H9 (cell line): Measurements from ENCODE around the gene SLC7A5. TPM values are rescaled to one million over a fixed set of nuclear protein-coding genes. Genes with fewer than 3 reads are reported as not detected.

Experiments
- DNase-seq: peaks from one replicate; pipeline ENCODE4 v3.0.0-alpha.2; 2017
- H2AFZ ChIP-seq: one replicate; pipeline ENCODE4 v1.6.1; 2013; ENCODE audit warnings: mild to moderate bottlenecking, low read length, control low read depth, moderate library complexity
- H2AK5ac ChIP-seq: 2 replicates; pipeline ENCODE4 v1.6.1; 2013; ENCODE audit warnings: low read length, control low read depth, mixed read lengths; ENCODE audit not compliant: insufficient read length
- H2BK120ac ChIP-seq: one replicate; pipeline ENCODE4 v1.6.1; 2013; ENCODE audit warnings: low read depth, mild to moderate bottlenecking, low read length, control low read depth, inconsistent platforms; ENCODE audit not compliant: poor library complexity, severe bottlenecking
- H2BK12ac ChIP-seq: 2 replicates; pipeline ENCODE4 v1.6.1; 2013; ENCODE audit warnings: low read length, control low read depth, mixed read lengths, low read depth; ENCODE audit not compliant: insufficient read length
- H2BK15ac ChIP-seq: 2 replicates; pipeline ENCODE4 v1.6.1; 2013; ENCODE audit warnings: low read depth, low read length, control low read depth
- H2BK20ac ChIP-seq: one replicate; pipeline ENCODE4 v1.6.1; 2013; ENCODE audit warnings: low read depth, mild to moderate bottlenecking, low read length, control low read depth, inconsistent platforms; ENCODE audit not compliant: poor library complexity, severe bottlenecking
- H2BK5ac ChIP-seq: 2 replicates; pipeline ENCODE4 v1.6.1; 2013; ENCODE audit warnings: low read length, control low read depth, mixed read lengths; ENCODE audit not compliant: insufficient read length
- H3K14ac ChIP-seq: 2 replicates; pipeline ENCODE4 v1.6.1; 2013; ENCODE audit warnings: low read length, control low read depth; ENCODE audit not compliant: insufficient read depth
- H3K18ac ChIP-seq: 2 replicates; pipeline ENCODE4 v1.6.1; 2013; ENCODE audit warnings: low read depth, mild to moderate bottlenecking, mixed read lengths, low read length, control low read depth; ENCODE audit not compliant: insufficient read length
- H3K23ac ChIP-seq: 2 replicates; pipeline ENCODE4 v1.6.1; 2013; ENCODE audit warnings: low read length, control low read depth, mixed read lengths, low read depth; ENCODE audit not compliant: insufficient read length
- H3K23me2 ChIP-seq: 2 replicates; pipeline ENCODE4 v1.6.1; 2013; ENCODE audit warnings: low read depth, mild to moderate bottlenecking, mixed read lengths, low read length, control low read depth; ENCODE audit not compliant: insufficient read length, poor library complexity, severe bottlenecking
- H3K27ac ChIP-seq: 2 replicates; pipeline ENCODE4 v1.5.1; 2013; ENCODE audit warnings: low read length, control low read depth, mixed read lengths, low read depth; ENCODE audit not compliant: insufficient read length
- H3K27me3 ChIP-seq: 2 replicates; pipeline ENCODE4 v1.6.1; 2013; ENCODE audit warnings: low read length, control low read depth, inconsistent platforms; ENCODE audit not compliant: insufficient read depth
- H3K4ac ChIP-seq: 2 replicates; pipeline ENCODE4 v1.6.1; 2013; ENCODE audit warnings: low read depth, mild to moderate bottlenecking, control low read depth, inconsistent platforms, low read length, moderate library complexity
- H3K4me1 ChIP-seq: 2 replicates; pipeline ENCODE4 v1.6.1; 2013; ENCODE audit warnings: low read length, control low read depth, inconsistent platforms; ENCODE audit not compliant: insufficient read depth
- H3K4me2 ChIP-seq: 2 replicates; pipeline ENCODE4 v1.6.1; 2013; ENCODE audit warnings: low read length, control low read depth, mixed read lengths; ENCODE audit not compliant: insufficient read length, insufficient read depth
- H3K56ac ChIP-seq: 2 replicates; pipeline ENCODE4 v1.6.1; 2013; ENCODE audit warnings: low read depth, mild to moderate bottlenecking, mixed read lengths, low read length, control low read depth; ENCODE audit not compliant: insufficient read length
- H3K79me1 ChIP-seq: 2 replicates; pipeline ENCODE4 v1.6.1; 2013; ENCODE audit warnings: low read depth, mild to moderate bottlenecking, moderate library complexity, low read length, control low read depth, inconsistent platforms; ENCODE audit not compliant: insufficient read depth, poor library complexity, severe bottlenecking
- H3K79me2 ChIP-seq: 2 replicates; pipeline ENCODE4 v1.6.1; 2013; ENCODE audit warnings: low read length, control low read depth, inconsistent platforms; ENCODE audit not compliant: insufficient read depth
- H3K9ac ChIP-seq: 2 replicates; pipeline ENCODE4 v1.6.1; 2013; ENCODE audit warnings: low read length, control low read depth, mixed read lengths; ENCODE audit not compliant: insufficient read length; ENCODE audit errors: extremely low read depth
- H3K9me3 ChIP-seq: one replicate; pipeline ENCODE4 v1.6.1; 2013; ENCODE audit warnings: low read depth, low read length, inconsistent platforms; ENCODE audit not compliant: control insufficient read depth
- H3T11ph ChIP-seq: one replicate; pipeline ENCODE4 v1.6.1; 2013; ENCODE audit warnings: mild to moderate bottlenecking, low read length, control low read depth, inconsistent platforms
- H4K20me1 ChIP-seq: one replicate; pipeline ENCODE4 v1.6.1; 2013; ENCODE audit not compliant: control insufficient read depth, insufficient read length, insufficient read depth
- H4K5ac ChIP-seq: 2 replicates; pipeline ENCODE4 v1.6.1; 2013; ENCODE audit warnings: low read depth, mild to moderate bottlenecking, mixed read lengths, low read length, control low read depth; ENCODE audit not compliant: insufficient read length
- H4K8ac ChIP-seq: replicated peaks from 2 replicates; pipeline ENCODE4 v1.6.1; 2013; ENCODE audit warnings: low read length, control low read depth, mixed read lengths, low read depth; ENCODE audit not compliant: insufficient read length
- H4K91ac ChIP-seq: 2 replicates; pipeline ENCODE4 v1.6.1; 2013; ENCODE audit warnings: low read depth, mild to moderate bottlenecking, moderate library complexity, mixed read lengths, low read length, control low read depth; ENCODE audit not compliant: insufficient read length
- H3K27ac Mint-ChIP-seq, 3 experiments: 2 replicates in 2 of 3; 3 replicates in 1 of 3; pipeline ENCODE4 v1.8.0; 2020 to 2021; ENCODE audit warnings: mixed read lengths in 3 of 3, mild to moderate bottlenecking in 1 of 3, moderate library complexity in 1 of 3
- H3K27me3 Mint-ChIP-seq: 2 replicates; pipeline ENCODE4 v1.8.0; 2021; ENCODE audit warnings: low read depth, mild to moderate bottlenecking, moderate library complexity, mixed read lengths
- H3K36me3 Mint-ChIP-seq, 3 experiments: 2 replicates in 2 of 3; 3 replicates in 1 of 3; pipeline ENCODE4 v1.8.0; 2020 to 2021; ENCODE audit warnings: low read depth in 3 of 3, mixed read lengths in 3 of 3; ENCODE audit not compliant: insufficient read depth in 1 of 3
- H3K4me1 Mint-ChIP-seq, 2 experiments: 2 replicates each; pipeline ENCODE4 v1.8.0; 2020; ENCODE audit warnings: mixed read lengths in 2 of 2
- H3K4me3 Mint-ChIP-seq, 2 experiments: 2 replicates in 1 of 2; 3 replicates in 1 of 2; pipeline ENCODE4 v1.8.0; 2020 to 2021; ENCODE audit warnings: mild to moderate bottlenecking in 2 of 2, mixed read lengths in 2 of 2, moderate library complexity in 1 of 2
- H3K9me3 Mint-ChIP-seq, 2 experiments: 2 replicates in 1 of 2; 3 replicates in 1 of 2; pipeline ENCODE4 v1.8.0; 2020; ENCODE audit warnings: mild to moderate bottlenecking in 2 of 2, mixed read lengths in 2 of 2, moderate library complexity in 1 of 2
- WGBS: extraction: QIAGEN DNeasy Blood & Tissue Kit; methylation state at CpG from one replicate; pipeline ENCODE4 v1.1.7; 2013; ENCODE audit warnings: missing lambda C conversion rate, low lambda C conversion rate, mixed read lengths; ENCODE audit not compliant: insufficient read length; ENCODE audit errors: extremely low coverage; 5-methylcytosine and 5-hydroxymethylcytosine counted together
- total RNA-seq: library from RNA; stranded (reverse); gene quantifications from 2 replicates; pipeline ENCODE4 v1.2.1, GENCODE V29; 2021
- TF ChIP-seq, protein P1 (sequence below): fragments of 200-600 bp; sonication (generic); conservative IDR thresholded peaks from 3 replicates; pipeline ENCODE4 v1.8.0; 2021; ENCODE audit warnings: antibody characterized with exemption, mild to moderate bottlenecking

The SLC7A5 gene
- total RNA-seq, 1 experiment from 2014 or later = 217 TPM

DNA sequence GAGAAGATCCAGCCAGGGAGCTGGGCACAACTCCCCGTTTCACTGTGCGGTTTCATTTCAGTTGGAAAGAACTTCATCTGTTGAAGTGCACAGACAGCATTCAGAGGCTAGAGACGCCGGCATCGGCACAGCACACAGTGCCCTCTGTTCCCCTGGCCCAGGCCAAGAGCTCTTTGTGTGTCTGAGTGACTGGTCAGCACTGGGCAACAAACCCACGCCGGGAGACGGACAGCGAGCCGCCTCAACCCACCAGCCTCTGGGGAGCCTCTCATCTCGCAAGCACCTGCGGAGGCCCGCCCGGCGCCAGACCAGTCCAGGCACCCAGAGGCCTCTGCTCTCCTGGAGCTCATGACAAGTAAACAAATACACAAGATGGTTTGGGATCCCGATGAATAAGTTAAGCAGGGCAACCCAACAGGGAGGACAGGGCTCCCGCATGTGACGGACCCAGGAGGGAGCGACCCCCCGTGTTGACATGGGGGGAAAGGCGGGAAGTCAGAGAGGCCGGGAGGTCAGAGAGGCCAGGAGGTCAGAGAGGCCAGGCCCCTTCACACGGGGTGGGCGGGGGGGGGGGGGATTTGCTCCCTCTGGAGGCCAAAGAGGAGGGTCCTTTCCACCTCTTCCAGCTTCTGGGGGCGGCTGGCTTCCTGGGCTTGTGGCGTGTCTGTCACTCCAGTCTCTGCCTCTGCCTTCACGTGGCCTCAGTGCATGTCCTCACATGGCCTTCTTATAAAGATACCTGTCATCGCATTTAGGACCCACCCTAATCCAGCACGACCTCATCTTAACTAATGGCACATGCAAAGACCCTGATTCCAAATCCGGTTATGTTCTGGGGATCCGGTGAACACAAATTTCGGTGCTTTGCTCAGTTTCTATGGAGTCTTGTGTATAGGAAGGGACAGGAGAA lies 77.8 kb downstream of the SLC7A5 start:
- Histone ChIP-seq H2BK12ac (no peak overlapping the region), H2BK20ac (no peak overlapping the region), H3K18ac (no peak overlapping the region), H3K79me1 (no peaks in the 10 kb centered on the region), H3K79me2 (no peaks in the 10 kb centered on the region), H3K9me3 (no peaks in the 10 kb centered on the region), H3K14ac (no peak overlapping the region), H2AK5ac (no peak overlapping the region), H4K5ac (no peak overlapping the region), H4K20me1 (no peaks in the 10 kb centered on the region), H2BK120ac (no peak overlapping the region), H3K9ac (no peak overlapping the region), H3K27ac (no peak overlapping the region), H3K4me1 (no peaks in the 10 kb centered on the region), H3K27me3 (no peaks in the 10 kb centered on the region), H2AFZ (no peak overlapping the region), H4K91ac (no peak overlapping the region), H3K23ac (no peak overlapping the region), H4K8ac (no peak overlapping the region), H3K4me2 (no peak overlapping the region), H3K23me2 (no peaks in the 10 kb centered on the region), H3K56ac (no peak overlapping the region), H2BK15ac (no peak overlapping the region), H3T11ph (no peak overlapping the region), H3K4ac (no peak overlapping the region), H2BK5ac (no peak overlapping the region)
- no CpG with 5 or more reads among the region's 32 CpGs for WGBS
- peak; percentile 35 for DNase-seq
- no peaks in the 10 kb centered on the region for H3K9me3 Mint-ChIP-seq
- H3K4me3 Mint-ChIP-seq = no peak overlapping the region
- 0 out of 7 replicates have a peak overlapping the region, but pooled peaks of 1 of the 3 experiments have one; percentile 40 for H3K27ac Mint-ChIP-seq
- no peaks in the 10 kb centered on the region for H3K36me3 Mint-ChIP-seq
- TF ChIP-seq, protein P1, sequence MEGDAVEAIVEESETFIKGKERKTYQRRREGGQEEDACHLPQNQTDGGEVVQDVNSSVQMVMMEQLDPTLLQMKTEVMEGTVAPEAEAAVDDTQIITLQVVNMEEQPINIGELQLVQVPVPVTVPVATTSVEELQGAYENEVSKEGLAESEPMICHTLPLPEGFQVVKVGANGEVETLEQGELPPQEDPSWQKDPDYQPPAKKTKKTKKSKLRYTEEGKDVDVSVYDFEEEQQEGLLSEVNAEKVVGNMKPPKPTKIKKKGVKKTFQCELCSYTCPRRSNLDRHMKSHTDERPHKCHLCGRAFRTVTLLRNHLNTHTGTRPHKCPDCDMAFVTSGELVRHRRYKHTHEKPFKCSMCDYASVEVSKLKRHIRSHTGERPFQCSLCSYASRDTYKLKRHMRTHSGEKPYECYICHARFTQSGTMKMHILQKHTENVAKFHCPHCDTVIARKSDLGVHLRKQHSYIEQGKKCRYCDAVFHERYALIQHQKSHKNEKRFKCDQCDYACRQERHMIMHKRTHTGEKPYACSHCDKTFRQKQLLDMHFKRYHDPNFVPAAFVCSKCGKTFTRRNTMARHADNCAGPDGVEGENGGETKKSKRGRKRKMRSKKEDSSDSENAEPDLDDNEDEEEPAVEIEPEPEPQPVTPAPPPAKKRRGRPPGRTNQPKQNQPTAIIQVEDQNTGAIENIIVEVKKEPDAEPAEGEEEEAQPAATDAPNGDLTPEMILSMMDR = no peak
- peaks cover 2% of the 10 kb centered on the region for H3K27me3 Mint-ChIP-seq
- no peaks in the 10 kb centered on the region for H3K4me1 Mint-ChIP-seq
